H9 (cell line): Measurements from ENCODE around the gene EPHA4. TPM values are rescaled to one million over a fixed set of nuclear protein-coding genes. Genes with fewer than 3 reads are reported as not detected.

Experiments
- DNase-seq: peaks from one replicate; pipeline ENCODE4 v3.0.0-alpha.2; 2017
- H2AFZ ChIP-seq: one replicate; pipeline ENCODE4 v1.6.1; 2013; ENCODE audit warnings: mild to moderate bottlenecking, low read length, control low read depth, moderate library complexity
- H2AK5ac ChIP-seq: 2 replicates; pipeline ENCODE4 v1.6.1; 2013; ENCODE audit warnings: low read length, control low read depth, mixed read lengths; ENCODE audit not compliant: insufficient read length
- H2BK120ac ChIP-seq: one replicate; pipeline ENCODE4 v1.6.1; 2013; ENCODE audit warnings: low read depth, mild to moderate bottlenecking, low read length, control low read depth, inconsistent platforms; ENCODE audit not compliant: poor library complexity, severe bottlenecking
- H2BK12ac ChIP-seq: 2 replicates; pipeline ENCODE4 v1.6.1; 2013; ENCODE audit warnings: low read length, control low read depth, mixed read lengths, low read depth; ENCODE audit not compliant: insufficient read length
- H2BK15ac ChIP-seq: 2 replicates; pipeline ENCODE4 v1.6.1; 2013; ENCODE audit warnings: low read depth, low read length, control low read depth
- H2BK20ac ChIP-seq: one replicate; pipeline ENCODE4 v1.6.1; 2013; ENCODE audit warnings: low read depth, mild to moderate bottlenecking, low read length, control low read depth, inconsistent platforms; ENCODE audit not compliant: poor library complexity, severe bottlenecking
- H2BK5ac ChIP-seq: 2 replicates; pipeline ENCODE4 v1.6.1; 2013; ENCODE audit warnings: low read length, control low read depth, mixed read lengths; ENCODE audit not compliant: insufficient read length
- H3K14ac ChIP-seq: 2 replicates; pipeline ENCODE4 v1.6.1; 2013; ENCODE audit warnings: low read length, control low read depth; ENCODE audit not compliant: insufficient read depth
- H3K18ac ChIP-seq: 2 replicates; pipeline ENCODE4 v1.6.1; 2013; ENCODE audit warnings: low read depth, mild to moderate bottlenecking, mixed read lengths, low read length, control low read depth; ENCODE audit not compliant: insufficient read length
- H3K23ac ChIP-seq: 2 replicates; pipeline ENCODE4 v1.6.1; 2013; ENCODE audit warnings: low read length, control low read depth, mixed read lengths, low read depth; ENCODE audit not compliant: insufficient read length
- H3K23me2 ChIP-seq: 2 replicates; pipeline ENCODE4 v1.6.1; 2013; ENCODE audit warnings: low read depth, mild to moderate bottlenecking, mixed read lengths, low read length, control low read depth; ENCODE audit not compliant: insufficient read length, poor library complexity, severe bottlenecking
- H3K27ac ChIP-seq: 2 replicates; pipeline ENCODE4 v1.5.1; 2013; ENCODE audit warnings: low read length, control low read depth, mixed read lengths, low read depth; ENCODE audit not compliant: insufficient read length
- H3K27me3 ChIP-seq: 2 replicates; pipeline ENCODE4 v1.6.1; 2013; ENCODE audit warnings: low read length, control low read depth, inconsistent platforms; ENCODE audit not compliant: insufficient read depth
- H3K4ac ChIP-seq: 2 replicates; pipeline ENCODE4 v1.6.1; 2013; ENCODE audit warnings: low read depth, mild to moderate bottlenecking, control low read depth, inconsistent platforms, low read length, moderate library complexity
- H3K4me1 ChIP-seq: 2 replicates; pipeline ENCODE4 v1.6.1; 2013; ENCODE audit warnings: low read length, control low read depth, inconsistent platforms; ENCODE audit not compliant: insufficient read depth
- H3K4me2 ChIP-seq: 2 replicates; pipeline ENCODE4 v1.6.1; 2013; ENCODE audit warnings: low read length, control low read depth, mixed read lengths; ENCODE audit not compliant: insufficient read length, insufficient read depth
- H3K56ac ChIP-seq: 2 replicates; pipeline ENCODE4 v1.6.1; 2013; ENCODE audit warnings: low read depth, mild to moderate bottlenecking, mixed read lengths, low read length, control low read depth; ENCODE audit not compliant: insufficient read length
- H3K79me1 ChIP-seq: 2 replicates; pipeline ENCODE4 v1.6.1; 2013; ENCODE audit warnings: low read depth, mild to moderate bottlenecking, moderate library complexity, low read length, control low read depth, inconsistent platforms; ENCODE audit not compliant: insufficient read depth, poor library complexity, severe bottlenecking
- H3K79me2 ChIP-seq: 2 replicates; pipeline ENCODE4 v1.6.1; 2013; ENCODE audit warnings: low read length, control low read depth, inconsistent platforms; ENCODE audit not compliant: insufficient read depth
- H3K9ac ChIP-seq: 2 replicates; pipeline ENCODE4 v1.6.1; 2013; ENCODE audit warnings: low read length, control low read depth, mixed read lengths; ENCODE audit not compliant: insufficient read length; ENCODE audit errors: extremely low read depth
- H3K9me3 ChIP-seq: one replicate; pipeline ENCODE4 v1.6.1; 2013; ENCODE audit warnings: low read depth, low read length, inconsistent platforms; ENCODE audit not compliant: control insufficient read depth
- H3T11ph ChIP-seq: one replicate; pipeline ENCODE4 v1.6.1; 2013; ENCODE audit warnings: mild to moderate bottlenecking, low read length, control low read depth, inconsistent platforms
- H4K20me1 ChIP-seq: one replicate; pipeline ENCODE4 v1.6.1; 2013; ENCODE audit not compliant: control insufficient read depth, insufficient read length, insufficient read depth
- H4K5ac ChIP-seq: 2 replicates; pipeline ENCODE4 v1.6.1; 2013; ENCODE audit warnings: low read depth, mild to moderate bottlenecking, mixed read lengths, low read length, control low read depth; ENCODE audit not compliant: insufficient read length
- H4K8ac ChIP-seq: replicated peaks from 2 replicates; pipeline ENCODE4 v1.6.1; 2013; ENCODE audit warnings: low read length, control low read depth, mixed read lengths, low read depth; ENCODE audit not compliant: insufficient read length
- H4K91ac ChIP-seq: 2 replicates; pipeline ENCODE4 v1.6.1; 2013; ENCODE audit warnings: low read depth, mild to moderate bottlenecking, moderate library complexity, mixed read lengths, low read length, control low read depth; ENCODE audit not compliant: insufficient read length
- H3K27ac Mint-ChIP-seq, 3 experiments: 2 replicates in 2 of 3; 3 replicates in 1 of 3; pipeline ENCODE4 v1.8.0; 2020 to 2021; ENCODE audit warnings: mixed read lengths in 3 of 3, mild to moderate bottlenecking in 1 of 3, moderate library complexity in 1 of 3
- H3K27me3 Mint-ChIP-seq: 2 replicates; pipeline ENCODE4 v1.8.0; 2021; ENCODE audit warnings: low read depth, mild to moderate bottlenecking, moderate library complexity, mixed read lengths
- H3K36me3 Mint-ChIP-seq, 3 experiments: 2 replicates in 2 of 3; 3 replicates in 1 of 3; pipeline ENCODE4 v1.8.0; 2020 to 2021; ENCODE audit warnings: low read depth in 3 of 3, mixed read lengths in 3 of 3; ENCODE audit not compliant: insufficient read depth in 1 of 3
- H3K4me1 Mint-ChIP-seq, 2 experiments: 2 replicates each; pipeline ENCODE4 v1.8.0; 2020; ENCODE audit warnings: mixed read lengths in 2 of 2
- H3K4me3 Mint-ChIP-seq, 2 experiments: 2 replicates in 1 of 2; 3 replicates in 1 of 2; pipeline ENCODE4 v1.8.0; 2020 to 2021; ENCODE audit warnings: mild to moderate bottlenecking in 2 of 2, mixed read lengths in 2 of 2, moderate library complexity in 1 of 2
- H3K9me3 Mint-ChIP-seq, 2 experiments: 2 replicates in 1 of 2; 3 replicates in 1 of 2; pipeline ENCODE4 v1.8.0; 2020; ENCODE audit warnings: mild to moderate bottlenecking in 2 of 2, mixed read lengths in 2 of 2, moderate library complexity in 1 of 2
- WGBS: extraction: QIAGEN DNeasy Blood & Tissue Kit; methylation state at CpG from one replicate; pipeline ENCODE4 v1.1.7; 2013; ENCODE audit warnings: missing lambda C conversion rate, low lambda C conversion rate, mixed read lengths; ENCODE audit not compliant: insufficient read length; ENCODE audit errors: extremely low coverage; 5-methylcytosine and 5-hydroxymethylcytosine counted together
- total RNA-seq: library from RNA; stranded (reverse); gene quantifications from 2 replicates; pipeline ENCODE4 v1.2.1, GENCODE V29; 2021
- TF ChIP-seq, protein P1 (sequence below): fragments of 200-600 bp; sonication (generic); conservative IDR thresholded peaks from 3 replicates; pipeline ENCODE4 v1.8.0; 2021; ENCODE audit warnings: antibody characterized with exemption, mild to moderate bottlenecking

EPHA4 gene
- total RNA-seq, 1 experiment from 2014 or later: 25.1 TPM

DNA sequence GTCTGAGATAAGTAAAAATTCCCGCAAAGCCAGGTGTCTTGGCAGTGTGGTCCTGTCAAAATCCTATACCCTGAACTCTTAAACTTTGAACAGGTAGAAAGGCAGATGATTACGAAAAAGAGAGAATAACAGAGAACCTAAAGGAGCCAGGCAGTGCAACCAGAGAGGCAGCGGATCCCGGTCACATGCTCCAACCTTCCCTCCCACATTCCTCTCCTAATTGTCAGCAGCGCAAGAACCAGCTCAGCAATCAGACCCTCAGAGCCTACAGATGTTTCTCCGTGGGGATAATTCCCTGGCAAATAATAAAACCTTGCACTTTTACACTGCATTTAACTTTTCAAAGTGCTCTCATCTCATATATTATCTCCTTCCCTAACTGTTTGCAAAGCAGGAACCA lies 124.8 kb downstream of the EPHA4 start:
- no peaks in the 10 kb centered on the region for H3K79me1 ChIP-seq
- H3K79me2 ChIP-seq: no peaks in the 10 kb centered on the region
- no peak overlapping the region for H2AK5ac ChIP-seq
- H3K4me3 Mint-ChIP-seq: no peak overlapping the region; a peak in 1 of 5 replicates
- H3K4me1 ChIP-seq: no peaks in the 10 kb centered on the region
- H3K27ac Mint-ChIP-seq: 0 out of 7 replicates have a peak overlapping the region, but pooled peaks of 1 of the 3 experiments have one; percentile 24
- no peak overlapping the region for H2BK12ac ChIP-seq
- no peak overlapping the region for H2BK15ac ChIP-seq
- TF ChIP-seq, protein P1, sequence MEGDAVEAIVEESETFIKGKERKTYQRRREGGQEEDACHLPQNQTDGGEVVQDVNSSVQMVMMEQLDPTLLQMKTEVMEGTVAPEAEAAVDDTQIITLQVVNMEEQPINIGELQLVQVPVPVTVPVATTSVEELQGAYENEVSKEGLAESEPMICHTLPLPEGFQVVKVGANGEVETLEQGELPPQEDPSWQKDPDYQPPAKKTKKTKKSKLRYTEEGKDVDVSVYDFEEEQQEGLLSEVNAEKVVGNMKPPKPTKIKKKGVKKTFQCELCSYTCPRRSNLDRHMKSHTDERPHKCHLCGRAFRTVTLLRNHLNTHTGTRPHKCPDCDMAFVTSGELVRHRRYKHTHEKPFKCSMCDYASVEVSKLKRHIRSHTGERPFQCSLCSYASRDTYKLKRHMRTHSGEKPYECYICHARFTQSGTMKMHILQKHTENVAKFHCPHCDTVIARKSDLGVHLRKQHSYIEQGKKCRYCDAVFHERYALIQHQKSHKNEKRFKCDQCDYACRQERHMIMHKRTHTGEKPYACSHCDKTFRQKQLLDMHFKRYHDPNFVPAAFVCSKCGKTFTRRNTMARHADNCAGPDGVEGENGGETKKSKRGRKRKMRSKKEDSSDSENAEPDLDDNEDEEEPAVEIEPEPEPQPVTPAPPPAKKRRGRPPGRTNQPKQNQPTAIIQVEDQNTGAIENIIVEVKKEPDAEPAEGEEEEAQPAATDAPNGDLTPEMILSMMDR: no peak
- no CpG with 5 or more reads among the region's 6 CpGs for WGBS
- no peak overlapping the region for H3K9ac ChIP-seq
- no peak overlapping the region for H3K18ac ChIP-seq
- H3K4me1 Mint-ChIP-seq: peaks cover 34 to 47% of the 10 kb centered on the region in 2 experiments
- H3K27me3 Mint-ChIP-seq: no peaks in the 10 kb centered on the region
- H4K8ac ChIP-seq: no peak overlapping the region
- no peak overlapping the region for H4K5ac ChIP-seq
- no peak overlapping the region for H3K14ac ChIP-seq
- no peak overlapping the region for H3K27ac ChIP-seq
- H2AFZ ChIP-seq: peak overlapping the region; percentile 6
- no peak overlapping the region for H3K23ac ChIP-seq
- H4K20me1 ChIP-seq: no peaks in the 10 kb centered on the region
- H3K56ac ChIP-seq: no peak overlapping the region
- H3K4me2 ChIP-seq: no peak overlapping the region
- H3K9me3 Mint-ChIP-seq: no peaks in the 10 kb centered on the region
- no peak overlapping the region for H2BK120ac ChIP-seq
- no peaks in the 10 kb centered on the region for H3K9me3 ChIP-seq
- H2BK20ac ChIP-seq: no peak overlapping the region
- no peak overlapping the region for H4K91ac ChIP-seq
- H3K27me3 ChIP-seq: no peaks in the 10 kb centered on the region
- no peak overlapping the region for H3K4ac ChIP-seq
- no peak overlapping the region for H3T11ph ChIP-seq
- no peaks in the 10 kb centered on the region for H3K23me2 ChIP-seq
- peaks cover 0 to 30% (median 0%) of the 10 kb centered on the region in 3 experiments; a peak in 4 of 7 replicates for H3K36me3 Mint-ChIP-seq
- DNase-seq: no peak
- H2BK5ac ChIP-seq: no peak overlapping the region
